HepG2 (cell line): ENCODE measurements around the gene SCMH1. TPM values are rescaled to one million over a fixed set of nuclear protein-coding genes. Genes with fewer than 3 reads are reported as not detected.

Experiments used
- ATAC-seq: fragments of 200-7000 bp; cut with Tn5 transposase; 3 replicates; pipeline ENCODE4 v1.9.1; 2020; ENCODE audit warnings: mild to moderate bottlenecking, moderate library complexity
- BruUV-seq: library from RNA; stranded (reverse); fragments of 400-500 nt; replicated peaks from 2 replicates; lab custom pipeline; 2021; lab: Mats Ljungman, UMichigan
- CTCF ChIA-PET: fragments of 300-600 bp; formaldehyde crosslinking; extraction: SDS; loops from one replicate; lab custom pipeline; 2021; ENCODE audit warnings: low total read pairs, inconsistent platforms, low intra/inter-chr PET ratio; lab: Yijun Ruan, JAX
- POLR2A ChIA-PET: fragments of 350-600 bp; sonication (Branson Sonifier 250); formaldehyde crosslinking; loops from one replicate; lab custom pipeline; 2020; ENCODE audit warnings: antibody characterized with exemption, inconsistent platforms; lab: Yijun Ruan, JAX
- DNase-seq: peaks from one replicate; pipeline ENCODE4 v3.0.0-alpha.2; 2015; ENCODE audit warnings: low spot score
- FAIRE-seq: peaks from 3 replicates; lab custom pipeline; 2011; peaks lifted over from hg19 to GRCh38; lab: Jason Lieb, UNC
- H2AFZ ChIP-seq: one replicate; pipeline ENCODE4 v1.6.1; 2011; ENCODE audit warnings: low read length, inconsistent platforms
- H3K27ac ChIP-seq: fragments of 300-600 bp; 3 replicates; pipeline ENCODE4 v1.8.0; 2011; ENCODE audit warnings: mixed run types, mild to moderate bottlenecking, mixed read lengths, low read length, inconsistent platforms; ENCODE audit not compliant: insufficient read depth; ENCODE audit errors: extremely low read length
- H3K27me3 ChIP-seq, 2 experiments: fragments of 200-600 bp in 1 of 2; 2 replicates in 1 of 2; 3 replicates in 1 of 2; pipeline versions ENCODE4 v1.6.0 to v1.8.0; 2011; ENCODE audit warnings: low read length in 2 of 2, mild to moderate bottlenecking in 2 of 2, moderate library complexity in 2 of 2, inconsistent platforms in 1 of 2; ENCODE audit not compliant: insufficient read depth in 2 of 2, control insufficient read depth in 1 of 2
- H3K36me3 ChIP-seq, 2 experiments: fragments of 200-600 bp in 1 of 2; replicated peaks in 1 of 2; 2 replicates in 1 of 2; 3 replicates in 1 of 2; pipeline versions ENCODE4 v1.5.1 to v1.8.0; 2011; ENCODE audit warnings: low read length in 2 of 2, inconsistent platforms in 1 of 2; ENCODE audit not compliant: insufficient read depth in 2 of 2, control insufficient read depth in 1 of 2
- H3K4me1 ChIP-seq: 2 replicates; pipeline ENCODE4 v1.5.1; 2012; ENCODE audit warnings: low read length, inconsistent platforms; ENCODE audit not compliant: insufficient read depth
- H3K4me2 ChIP-seq: 2 replicates; pipeline ENCODE4 v1.6.0; 2011; ENCODE audit warnings: low read depth, low read length, inconsistent platforms
- H3K4me3 ChIP-seq, 3 experiments: fragments of 200-600 bp in 1 of 3; sonication (generic), shearing (Covaris generic) in 1 of 3; replicated peaks in 1 of 3; 2 replicates each; pipeline ENCODE4 v1.5.1; 2011 to 2016; ENCODE audit warnings: low read length in 3 of 3, inconsistent platforms in 2 of 3, low read depth in 2 of 3, mild to moderate bottlenecking in 2 of 3, control low read depth in 1 of 3, mixed read lengths in 1 of 3; ENCODE audit not compliant: insufficient read depth in 1 of 3
- H3K79me2 ChIP-seq: one replicate; pipeline ENCODE4 v1.6.1; 2011; ENCODE audit warnings: low read length, inconsistent platforms; ENCODE audit not compliant: insufficient read depth
- H3K9ac ChIP-seq: 2 replicates; pipeline ENCODE4 v1.6.0; 2011; ENCODE audit warnings: mild to moderate bottlenecking, low read depth, low read length, inconsistent platforms; ENCODE audit not compliant: insufficient read depth
- H3K9me3 ChIP-seq: 2 replicates; pipeline ENCODE4 v1.5.1; 2012; ENCODE audit warnings: mild to moderate bottlenecking, low read length
- H4K20me1 ChIP-seq: 2 replicates; pipeline ENCODE4 v1.6.0; 2011; ENCODE audit warnings: inconsistent platforms, mild to moderate bottlenecking, low read length, moderate library complexity; ENCODE audit not compliant: insufficient read depth
- AGO2 ChIP-seq: fragments of 200-400 bp; formaldehyde crosslinking; optimal IDR thresholded peaks from 2 replicates; pipeline ENCODE3; 2017; ENCODE audit warnings: mild to moderate bottlenecking, low read depth, low read length, moderate library complexity
- DNMT3B ChIP-seq: conservative IDR thresholded peaks from 2 replicates; pipeline ENCODE4 v1.6.1; 2016; ENCODE audit warnings: missing biosample characterization, control low read depth
- HNRNPK ChIP-seq: fragments of 200-400 bp; formaldehyde crosslinking; IDR thresholded peaks from 2 replicates; pipeline ENCODE4 v1.6.1; 2018; ENCODE audit warnings: low read length, low read depth, moderate library complexity, mild to moderate bottlenecking; ENCODE audit not compliant: poor library complexity, severe bottlenecking
- POLR2A ChIP-seq, 2 experiments: IDR thresholded peaks; 2 replicates each; pipeline ENCODE4 v1.6.1; 2011; ENCODE audit warnings: low read depth in 2 of 2, low read length in 2 of 2, mild to moderate bottlenecking in 1 of 2, moderate library complexity in 1 of 2; ENCODE audit not compliant: insufficient read depth in 1 of 2
- RFXAP ChIP-seq: sonication (generic); formaldehyde crosslinking; IDR thresholded peaks from 2 replicates; pipeline ENCODE4 v1.4.0; 2020; ENCODE audit warnings: missing genetic modification reagents, borderline replicate concordance
- SIX4 ChIP-seq: sonication (generic); formaldehyde crosslinking; IDR thresholded peaks from 2 replicates; pipeline ENCODE4 v1.4.0; 2020; ENCODE audit warnings: missing genetic modification reagents
- ZNF547 ChIP-seq: sonication (generic); formaldehyde crosslinking; IDR thresholded peaks from 2 replicates; pipeline ENCODE4 v1.5.1; 2020; ENCODE audit warnings: mild to moderate bottlenecking, missing genetic modification reagents
- ZNF576 ChIP-seq: sonication (generic); formaldehyde crosslinking; IDR thresholded peaks from 2 replicates; pipeline ENCODE4 v1.4.0; 2020; ENCODE audit warnings: mild to moderate bottlenecking, missing genetic modification reagents
- ZNF724P ChIP-seq: sonication (generic); formaldehyde crosslinking; IDR thresholded peaks from 2 replicates; pipeline ENCODE4 v1.8.0; 2022; ENCODE audit warnings: missing genetic modification reagents, borderline replicate concordance
- ZNF781 ChIP-seq: sonication (generic); formaldehyde crosslinking; IDR thresholded peaks from 2 replicates; pipeline ENCODE4 v1.5.1; 2020; ENCODE audit warnings: borderline replicate concordance, mild to moderate bottlenecking, missing genetic modification reagents; ENCODE audit errors: not compliant biosample characterization
- WGBS: methylation state at CpG from one replicate; pipeline ENCODE4 v1.1.6; 2017; ENCODE audit warnings: low lambda C conversion rate; 5-methylcytosine and 5-hydroxymethylcytosine counted together
- in situ Hi-C: cut with HindIII; loops from 2 replicates; pipeline ENCODE4 v1.10.0; 2017; ENCODE audit warnings: low pct_unique_long_range_greater_than_20kb; ENCODE audit not compliant: extremely low pct_ligation_motif_present
- intact Hi-C: fragments of 100-400 bp; cut with micrococcal nuclease; formaldehyde crosslinking; loops from one replicate; pipeline ENCODE4 v1.10.0; 2022; ENCODE audit not compliant: unreplicated experiment
- polyA plus RNA-seq, 8 experiments: library from polyadenylated mRNA; depleted of rRNA in 3 of 8; stranded (reverse) in 7 of 8; unstranded in 1 of 8; fragments of >200 nt; fragmentation: Illumina TruSeq in 4 of 8; extraction: Trizol in 4 of 8; gene quantifications; 2 replicates each; pipeline versions ENCODE4 v1.2.1 to v1.2.3, GENCODE V29; 2011 to 2016; ENCODE audit warnings: low read depth in 4 of 8, missing spikeins in 1 of 8, mixed read lengths in 1 of 8; ENCODE audit not compliant: insufficient read depth in 1 of 8
- total RNA-seq, 5 experiments: library from RNA; depleted of rRNA; stranded (reverse); fragments of >200 nt; fragmentation: Illumina TruSeq; extraction: Trizol; gene quantifications; 2 replicates each; pipeline ENCODE4 v1.2.3, GENCODE V29; 2016; ENCODE audit warnings: low read depth in 1 of 5

The SCMH1 gene
- total and polyA plus RNA-seq, 2 of the 13 experiments (the other 11 are each of a cell fraction or from before 2014, with no cell fraction given), result 41.8 to 52.6 TPM

- in situ Hi-C loops (no loop called here), intact Hi-C loops (no loop called here)
- Histone ChIP-seq H3K9ac (no peak overlapping the region), H3K4me1 (peaks cover 15% of the 10 kb centered on the region), H3K4me2 (no peak overlapping the region), H2AFZ (no peak overlapping the region), H4K20me1 (no peaks in the 10 kb centered on the region; the same call in 1 of the 2 replicates), H3K36me3 (peaks cover 4 to 14% of the 10 kb centered on the region in 2 experiments; a peak in 4 of 5 replicates), H3K4me3 (no peak overlapping the region), H3K27ac (no peak overlapping the region), H3K79me2 (no peaks in the 10 kb centered on the region), H3K27me3 (no peaks in the 10 kb centered on the region), H3K9me3 (no peaks in the 10 kb centered on the region)
- no peak for DNase-seq
- ATAC-seq, result no peak
- WGBS, result 85% methylated on average over 3 of the region's 17 CpGs
- CTCF ChIA-PET, result no interaction called here
- FAIRE-seq, result no peak
- POLR2A ChIA-PET, result interaction anchor here (1.7 kb wide), 1 partner anchor 24 kb away, joined by 3 read pairs; no protein-coding TSS in a partner anchor
- TF ChIP-seq DNMT3B (CRISPR knock-in tag) (no peak), AGO2 (peak; percentile 95), POLR2A (IDR thresholded peaks at IDR 0.05; ENCODE audit: insufficient read depth in 1 of 2, low read depth in 2 of 2, low read length in 2 of 2) (0 out of 4 replicates have a peak, but pooled peaks of 1 of the 2 experiments have one; percentile 12)
- no TSS peak for BruUV-seq
Observed at GRCh38 chr1:41020109-41020576, 222.0 kb downstream of the SCMH1 start.

GRCh38 chr1:41019353-41019745, 222.8 kb downstream of the SCMH1 start:
- H3K36me3 ChIP-seq, result peaks cover 4 to 15% of the 10 kb centered on the region in 2 experiments; a peak in 4 of 5 replicates
- no TSS peak for BruUV-seq
- WGBS, result 96% methylated on average over 2 of the region's 2 CpGs
- no peaks in the 10 kb centered on the region; the same call in 1 of the 2 replicates for H4K20me1 ChIP-seq
- no peaks in the 10 kb centered on the region for H3K79me2 ChIP-seq
- POLR2A ChIA-PET, result no interaction called here
- H2AFZ ChIP-seq, result no peak overlapping the region
- no peak for ATAC-seq
- no peaks in the 10 kb centered on the region for H3K9me3 ChIP-seq
- H3K4me2 ChIP-seq, result no peak overlapping the region
- H3K27me3 ChIP-seq, result no peaks in the 10 kb centered on the region
- CTCF ChIA-PET, result no interaction called here
- TF ChIP-seq SIX4 (CRISPR knock-in tag), result no peak
- TF ChIP-seq RFXAP (CRISPR knock-in tag), result no peak
- no peak for TF ChIP-seq HNRNPK
- no peak for TF ChIP-seq ZNF781 (CRISPR knock-in tag)
- TF ChIP-seq ZNF724P, result no peak
- TF ChIP-seq ZNF547 (CRISPR knock-in tag), result no peak
- TF ChIP-seq ZNF576 (CRISPR knock-in tag), result no peak
- no peak for FAIRE-seq
- no peak for DNase-seq
- in situ Hi-C loops, result no loop called here
- peaks cover 15% of the 10 kb centered on the region for H3K4me1 ChIP-seq
- H3K27ac ChIP-seq, result no peak overlapping the region
- H3K4me3 ChIP-seq, result no peak overlapping the region
- intact Hi-C loops, result no loop called here
- no peak overlapping the region for H3K9ac ChIP-seq
